Spleen (tissue), 7 donors: ENCODE measurements around the gene CECR2.
A peak's percentile ranks its signal among the peaks of the same experiment; 100 is the strongest.

Source experiments
- CTCF ChIP-seq, 11 experiments: fragments of 200-600 bp in 7 of 11; fragments of 450-650 bp in 4 of 11; sonication (generic) in 4 of 11; IDR thresholded peaks in 8 of 11; conservative IDR thresholded peaks in 3 of 11; 1 replicate in 7 of 11; 2 replicates in 4 of 11; pipeline versions ENCODE4 v1.4.0 to v1.8.0; 2016 to 2021; ENCODE audit warnings: antibody characterized with exemption in 11 of 11, inconsistent platforms in 4 of 11, mild to moderate bottlenecking in 1 of 11
- POLR2A ChIP-seq, 3 donors: fragments of 450-650 bp; IDR thresholded peaks; one replicate each; pipeline ENCODE4 v1.5.1; 2017; ENCODE audit warnings: antibody characterized with exemption in 3 of 3, mild to moderate bottlenecking in 1 of 3
- POLR2AphosphoS5 ChIP-seq, 3 donors: sonication (generic); formaldehyde crosslinking; IDR thresholded peaks; one replicate each; pipeline ENCODE4 v1.5.1; 2017; ENCODE audit warnings: antibody characterized with exemption in 3 of 3
- donor health status: DM: no; HTN: no; CAD: no; lungs with moderate emphysema.
- donor health status: DM: no; HTN: no; CAD: no.
- donor health status: DM: no; HTN: no; CAD: no.

DNA sequence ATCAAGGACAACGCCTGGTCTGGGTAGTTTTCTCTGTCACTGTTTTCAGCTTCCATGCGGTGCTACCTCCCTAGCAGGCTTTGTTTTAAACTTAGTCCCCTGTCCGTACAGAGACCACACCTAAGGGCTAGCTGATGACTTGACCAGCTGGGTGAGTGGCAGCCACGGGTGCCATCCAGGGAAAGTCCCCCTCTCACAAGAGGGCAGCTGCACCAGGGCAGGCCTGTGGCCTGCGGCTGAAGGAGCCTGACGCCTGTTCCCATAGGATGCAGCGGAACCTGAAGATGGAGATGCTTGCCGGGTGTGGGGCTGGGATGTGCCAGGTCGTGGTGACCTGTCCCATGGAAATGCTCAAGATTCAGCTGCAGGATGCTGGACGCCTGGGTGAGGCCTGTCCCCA is 213.9 kb downstream of the CECR2 start:
- TF ChIP-seq CTCF (IDR thresholded peaks at IDR 0.05 in 8 of 11, conservative IDR thresholded peaks at IDR 0.05 in 3 of 11), result no peak
- TF ChIP-seq POLR2A (IDR thresholded peaks at IDR 0.05), result no peak
- peak in 1 of 3 donors; percentile 9 for TF ChIP-seq POLR2AphosphoS5 (IDR thresholded peaks at IDR 0.05)
